ENCODE data around the gene BTBD16.

The BTBD16 gene

DNA sequence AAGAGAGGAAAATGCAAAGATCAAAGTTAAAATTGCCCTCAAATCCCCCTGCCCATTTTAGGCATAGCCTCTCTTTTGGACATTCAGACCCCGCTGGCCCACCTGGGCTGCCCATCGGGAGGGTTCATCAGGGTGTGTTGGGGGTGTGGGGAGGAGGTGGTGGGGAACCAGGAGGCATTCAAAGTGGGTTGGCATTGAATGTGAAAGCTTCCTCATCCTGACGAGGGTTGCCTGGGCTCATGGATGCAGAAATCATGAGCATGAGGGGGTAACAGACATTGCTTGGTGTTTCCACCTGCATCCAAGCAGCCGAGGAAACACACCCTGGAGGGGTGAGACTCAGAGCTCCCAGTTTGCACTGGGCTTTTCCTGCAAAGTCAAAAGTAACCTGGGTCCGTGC is 20.6 kb downstream of the BTBD16 start:
- no peaks in the 10 kb centered on the region for H3K27me3 Mint-ChIP-seq
- H3K9me3 Mint-ChIP-seq = no peaks in the 10 kb centered on the region
- H3K4me3 Mint-ChIP-seq = no peak overlapping the region
- H3K36me3 Mint-ChIP-seq (ENCODE audit: low read depth) = no peaks in the 10 kb centered on the region
- no peak overlapping the region for H3K27ac Mint-ChIP-seq
- H3K4me1 Mint-ChIP-seq (ENCODE audit: low read depth) = no peaks in the 10 kb centered on the region

DNA sequence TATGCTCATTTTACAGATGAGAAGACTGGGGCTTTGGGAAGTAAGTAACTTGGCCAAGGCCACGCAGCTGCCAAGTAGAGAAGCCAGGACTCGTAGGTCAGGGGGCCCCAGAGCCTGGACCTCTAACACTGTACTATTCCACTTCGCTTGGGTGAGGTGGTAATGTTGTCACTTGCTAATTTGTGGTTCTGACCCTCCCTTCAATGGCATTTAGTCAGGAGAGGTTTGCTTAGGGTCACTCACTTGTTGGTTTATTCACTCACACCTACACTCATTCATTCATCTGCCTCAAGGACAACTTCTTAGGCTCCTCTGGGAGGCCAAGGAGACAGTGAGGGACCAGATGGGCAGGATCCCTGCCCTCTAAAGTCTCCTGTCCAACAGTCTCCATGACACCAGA is 21.3 kb downstream of the BTBD16 start:
- no peak overlapping the region for H3K4me3 Mint-ChIP-seq
- H3K36me3 Mint-ChIP-seq (ENCODE audit: low read depth) = no peaks in the 10 kb centered on the region
- H3K27ac Mint-ChIP-seq = no peak overlapping the region
- no peaks in the 10 kb centered on the region for H3K9me3 Mint-ChIP-seq
- H3K27me3 Mint-ChIP-seq = peaks cover 3% of the 10 kb centered on the region
- no peaks in the 10 kb centered on the region for H3K4me1 Mint-ChIP-seq (ENCODE audit: low read depth)

DNA sequence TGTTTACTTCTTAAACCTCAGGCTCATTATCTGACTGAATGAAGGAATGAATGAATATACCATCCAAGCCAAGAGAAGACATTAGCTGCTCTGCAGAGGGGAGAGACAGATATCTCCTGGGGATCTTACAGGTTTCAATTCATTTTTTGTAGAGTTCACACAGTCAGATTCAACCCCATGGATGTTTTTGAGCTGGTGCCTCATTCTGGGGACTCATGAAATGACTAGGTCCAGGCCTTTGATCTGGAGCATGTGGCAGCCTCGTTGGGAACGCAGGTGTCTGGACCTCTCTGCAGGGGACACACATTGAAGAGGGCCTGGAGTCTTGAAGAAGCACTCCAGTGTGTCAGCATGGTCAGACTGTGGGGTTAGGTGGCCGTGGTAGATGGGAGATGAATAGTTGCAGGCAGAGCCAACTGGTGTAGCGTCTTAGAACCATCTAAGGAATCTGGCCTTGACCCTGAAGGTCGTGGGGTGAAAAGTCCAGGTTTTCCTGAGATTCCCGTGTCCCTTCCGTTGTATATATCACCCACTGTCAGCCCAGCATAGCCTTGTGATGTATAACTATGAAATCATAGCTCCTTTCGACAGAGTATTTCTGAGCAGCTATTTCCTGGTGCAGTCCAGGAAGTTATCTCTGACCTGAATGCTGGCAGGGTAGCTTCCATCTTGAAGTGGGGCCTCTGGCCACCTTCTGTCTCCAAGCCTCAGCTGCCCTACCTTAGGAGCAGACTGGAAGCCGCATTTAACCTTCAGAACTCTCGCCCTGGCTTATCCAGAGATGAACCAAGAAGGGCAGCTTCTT is 22.3 kb downstream of the BTBD16 start:
- Mint-ChIP-seq H3K4me1 (ENCODE audit: low read depth) (no peaks in the 10 kb centered on the region), H3K27ac (no peak overlapping the region), H3K9me3 (no peaks in the 10 kb centered on the region), H3K27me3 (peaks cover 3% of the 10 kb centered on the region), H3K4me3 (no peak overlapping the region), H3K36me3 (ENCODE audit: low read depth) (no peaks in the 10 kb centered on the region)

DNA sequence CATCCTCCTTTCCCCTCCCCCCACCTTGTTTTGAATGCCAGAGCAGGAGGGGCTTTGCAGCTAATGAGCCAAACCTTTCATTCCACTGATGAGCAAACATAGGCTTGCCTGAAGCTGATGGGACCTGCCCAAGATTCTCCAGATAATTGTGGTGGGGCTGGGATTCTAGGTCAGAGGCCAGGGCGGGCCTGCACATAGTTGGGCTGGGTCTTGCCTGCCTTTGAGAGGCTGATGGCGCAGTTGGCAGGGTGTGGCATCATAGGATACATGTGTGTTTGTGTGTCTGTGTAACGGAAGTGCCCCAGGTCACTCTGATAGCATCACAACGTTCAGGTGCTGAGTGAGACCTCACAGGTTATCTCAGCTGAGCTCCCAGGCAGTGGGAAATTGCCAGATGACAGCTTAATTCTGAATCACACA is 22.9 kb downstream of the BTBD16 start:
- Mint-ChIP-seq H3K27me3 (peaks cover 3% of the 10 kb centered on the region), H3K9me3 (no peaks in the 10 kb centered on the region), H3K4me3 (no peak overlapping the region), H3K27ac (no peak overlapping the region), H3K4me1 (ENCODE audit: low read depth) (no peaks in the 10 kb centered on the region), H3K36me3 (ENCODE audit: low read depth) (no peaks in the 10 kb centered on the region)

- Mint-ChIP-seq H3K4me1 (ENCODE audit: low read depth) (no peaks in the 10 kb centered on the region), H3K4me3 (no peak overlapping the region), H3K36me3 (ENCODE audit: low read depth) (no peaks in the 10 kb centered on the region), H3K27ac (no peak overlapping the region), H3K9me3 (no peaks in the 10 kb centered on the region), H3K27me3 (peaks cover 3% of the 10 kb centered on the region)
Observed at GRCh38 chr10:122294511-122295450, 23.7 kb downstream of the BTBD16 start.

GRCh38 chr10:122295451-122295809 is 24.3 kb downstream of the BTBD16 start:
- no peak overlapping the region for H3K27ac Mint-ChIP-seq
- no peaks in the 10 kb centered on the region for H3K36me3 Mint-ChIP-seq (ENCODE audit: low read depth)
- H3K27me3 Mint-ChIP-seq = peaks cover 3% of the 10 kb centered on the region
- H3K4me3 Mint-ChIP-seq = no peak overlapping the region
- no peaks in the 10 kb centered on the region for H3K4me1 Mint-ChIP-seq (ENCODE audit: low read depth)
- no peaks in the 10 kb centered on the region for H3K9me3 Mint-ChIP-seq

- Mint-ChIP-seq H3K4me3 (no peak overlapping the region), H3K27me3 (peaks cover 3% of the 10 kb centered on the region), H3K4me1 (ENCODE audit: low read depth) (no peaks in the 10 kb centered on the region), H3K9me3 (no peaks in the 10 kb centered on the region), H3K36me3 (ENCODE audit: low read depth) (no peaks in the 10 kb centered on the region), H3K27ac (no peak overlapping the region)
Observed at GRCh38 chr10:122296363-122297120, 25.4 kb downstream of the BTBD16 start.

DNA sequence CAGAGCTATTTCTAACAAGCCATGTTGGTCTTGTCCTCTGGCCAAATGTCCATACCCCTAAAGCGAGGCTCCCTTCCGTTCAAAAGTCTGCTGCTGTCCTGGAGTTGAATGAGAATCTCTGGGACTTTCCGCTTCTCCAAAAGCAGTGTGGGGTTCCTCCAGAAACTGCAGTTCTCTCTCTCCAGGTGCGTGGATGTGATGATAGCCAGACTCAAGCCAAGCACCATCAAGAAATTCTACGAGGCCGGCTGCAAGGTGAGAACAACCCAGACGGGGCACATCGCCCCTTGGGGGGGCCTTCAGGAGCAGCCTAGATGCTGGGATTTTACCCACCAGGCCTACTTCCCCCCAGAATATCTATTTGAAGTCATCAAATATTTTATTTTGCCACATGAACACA is 26.5 kb downstream of the BTBD16 start:
- Mint-ChIP-seq H3K36me3 (ENCODE audit: low read depth) (no peaks in the 10 kb centered on the region), H3K9me3 (no peaks in the 10 kb centered on the region), H3K4me3 (no peak overlapping the region), H3K27ac (no peak overlapping the region), H3K4me1 (ENCODE audit: low read depth) (no peaks in the 10 kb centered on the region), H3K27me3 (peaks cover 3% of the 10 kb centered on the region)

DNA sequence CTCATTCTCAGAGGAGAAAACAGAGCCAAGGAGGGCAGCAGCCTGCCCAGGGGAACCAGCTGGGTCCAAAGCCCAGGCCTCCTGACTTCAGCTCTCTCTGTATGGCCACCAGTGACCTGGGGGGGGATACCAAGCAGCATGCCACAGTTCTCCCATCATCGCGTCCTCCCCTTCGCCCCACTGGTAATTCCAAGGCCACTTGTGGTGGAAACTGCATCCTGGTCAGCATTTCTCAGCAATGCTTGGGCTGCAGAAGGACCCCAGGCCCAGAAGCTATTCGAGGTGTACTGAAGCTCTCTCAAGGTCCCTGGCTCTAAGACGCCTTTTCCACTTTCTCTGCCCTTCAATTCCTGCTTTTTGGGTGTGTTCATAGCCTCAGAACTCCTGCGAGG is 27.1 kb downstream of the BTBD16 start:
- Mint-ChIP-seq H3K27me3 (peaks cover 3% of the 10 kb centered on the region), H3K9me3 (no peaks in the 10 kb centered on the region), H3K4me1 (ENCODE audit: low read depth) (no peaks in the 10 kb centered on the region), H3K36me3 (ENCODE audit: low read depth) (no peaks in the 10 kb centered on the region), H3K4me3 (no peak overlapping the region), H3K27ac (no peak overlapping the region)

- no peaks in the 10 kb centered on the region for H3K36me3 Mint-ChIP-seq (ENCODE audit: low read depth)
- H3K9me3 Mint-ChIP-seq = no peaks in the 10 kb centered on the region
- H3K4me1 Mint-ChIP-seq (ENCODE audit: low read depth) = no peaks in the 10 kb centered on the region
- H3K4me3 Mint-ChIP-seq = no peak overlapping the region
- H3K27me3 Mint-ChIP-seq = peaks cover 3% of the 10 kb centered on the region
- H3K27ac Mint-ChIP-seq = no peak overlapping the region
Observed at GRCh38 chr10:122298598-122299301, 27.7 kb downstream of the BTBD16 start.

GRCh38 chr10:122299423-122300075 is 28.5 kb downstream of the BTBD16 start:
- H3K4me1 Mint-ChIP-seq (ENCODE audit: low read depth) = no peaks in the 10 kb centered on the region
- no peaks in the 10 kb centered on the region for H3K36me3 Mint-ChIP-seq (ENCODE audit: low read depth)
- no peaks in the 10 kb centered on the region for H3K9me3 Mint-ChIP-seq
- H3K4me3 Mint-ChIP-seq = no peak overlapping the region
- H3K27ac Mint-ChIP-seq = no peak overlapping the region
- H3K27me3 Mint-ChIP-seq = peaks cover 3% of the 10 kb centered on the region

- no peak overlapping the region for H3K27ac Mint-ChIP-seq
- H3K9me3 Mint-ChIP-seq = no peaks in the 10 kb centered on the region
- no peak overlapping the region for H3K4me3 Mint-ChIP-seq
- H3K36me3 Mint-ChIP-seq (ENCODE audit: low read depth) = no peaks in the 10 kb centered on the region
- H3K27me3 Mint-ChIP-seq = peaks cover 3% of the 10 kb centered on the region
- no peaks in the 10 kb centered on the region for H3K4me1 Mint-ChIP-seq (ENCODE audit: low read depth)
Observed at GRCh38 chr10:122301055-122301810, 30.1 kb downstream of the BTBD16 start.

GRCh38 chr10:122301811-122302115 is 30.7 kb downstream of the BTBD16 start:
- H3K9me3 Mint-ChIP-seq = no peaks in the 10 kb centered on the region
- H3K4me3 Mint-ChIP-seq = no peak overlapping the region
- peaks cover 3% of the 10 kb centered on the region for H3K27me3 Mint-ChIP-seq
- H3K36me3 Mint-ChIP-seq (ENCODE audit: low read depth) = no peaks in the 10 kb centered on the region
- H3K27ac Mint-ChIP-seq = no peak overlapping the region
- H3K4me1 Mint-ChIP-seq (ENCODE audit: low read depth) = no peaks in the 10 kb centered on the region

- H3K27ac Mint-ChIP-seq = no peak overlapping the region
- H3K4me1 Mint-ChIP-seq (ENCODE audit: low read depth) = no peaks in the 10 kb centered on the region
- H3K27me3 Mint-ChIP-seq = no peaks in the 10 kb centered on the region
- no peaks in the 10 kb centered on the region for H3K9me3 Mint-ChIP-seq
- no peak overlapping the region for H3K4me3 Mint-ChIP-seq
- no peaks in the 10 kb centered on the region for H3K36me3 Mint-ChIP-seq (ENCODE audit: low read depth)
Observed at GRCh38 chr10:122302315-122302714, 31.2 kb downstream of the BTBD16 start.

Measured in stimulated activated naive CD8-positive, alpha-beta T cell treated with anti-CD3 and anti-CD28 coated beads, Interleukin-15, Interleukin-2, amounts not matched to agents 100 ng/mL and 50 ng/mL, for 24 hours (primary cell).